PFSK-1 (cell line): ENCODE data around the gene PLEKHN1.

ENCODE experiments used
- TAF1 ChIP-seq: IDR thresholded peaks from 2 replicates; pipeline ENCODE4 v1.6.1; 2012; ENCODE audit warnings: low read length, control low read depth, borderline replicate concordance; ENCODE audit not compliant: insufficient read depth
- TF ChIP-seq, protein P1 (sequence below), 2 experiments: IDR thresholded peaks; 2 replicates each; pipeline versions ENCODE4 v1.6.1 to v1.8.0; 2011 to 2012; ENCODE audit warnings: low read depth in 2 of 2, low read length in 2 of 2, control low read depth in 1 of 2, inconsistent platforms in 1 of 2, mild to moderate bottlenecking in 1 of 2, moderate library complexity in 1 of 2; ENCODE audit not compliant: insufficient read depth in 1 of 2

GRCh38 chr1:934991-935750, 31.1 kb upstream of the PLEKHN1 start:
- no peak for TF ChIP-seq TAF1
- TF ChIP-seq, protein P1, sequence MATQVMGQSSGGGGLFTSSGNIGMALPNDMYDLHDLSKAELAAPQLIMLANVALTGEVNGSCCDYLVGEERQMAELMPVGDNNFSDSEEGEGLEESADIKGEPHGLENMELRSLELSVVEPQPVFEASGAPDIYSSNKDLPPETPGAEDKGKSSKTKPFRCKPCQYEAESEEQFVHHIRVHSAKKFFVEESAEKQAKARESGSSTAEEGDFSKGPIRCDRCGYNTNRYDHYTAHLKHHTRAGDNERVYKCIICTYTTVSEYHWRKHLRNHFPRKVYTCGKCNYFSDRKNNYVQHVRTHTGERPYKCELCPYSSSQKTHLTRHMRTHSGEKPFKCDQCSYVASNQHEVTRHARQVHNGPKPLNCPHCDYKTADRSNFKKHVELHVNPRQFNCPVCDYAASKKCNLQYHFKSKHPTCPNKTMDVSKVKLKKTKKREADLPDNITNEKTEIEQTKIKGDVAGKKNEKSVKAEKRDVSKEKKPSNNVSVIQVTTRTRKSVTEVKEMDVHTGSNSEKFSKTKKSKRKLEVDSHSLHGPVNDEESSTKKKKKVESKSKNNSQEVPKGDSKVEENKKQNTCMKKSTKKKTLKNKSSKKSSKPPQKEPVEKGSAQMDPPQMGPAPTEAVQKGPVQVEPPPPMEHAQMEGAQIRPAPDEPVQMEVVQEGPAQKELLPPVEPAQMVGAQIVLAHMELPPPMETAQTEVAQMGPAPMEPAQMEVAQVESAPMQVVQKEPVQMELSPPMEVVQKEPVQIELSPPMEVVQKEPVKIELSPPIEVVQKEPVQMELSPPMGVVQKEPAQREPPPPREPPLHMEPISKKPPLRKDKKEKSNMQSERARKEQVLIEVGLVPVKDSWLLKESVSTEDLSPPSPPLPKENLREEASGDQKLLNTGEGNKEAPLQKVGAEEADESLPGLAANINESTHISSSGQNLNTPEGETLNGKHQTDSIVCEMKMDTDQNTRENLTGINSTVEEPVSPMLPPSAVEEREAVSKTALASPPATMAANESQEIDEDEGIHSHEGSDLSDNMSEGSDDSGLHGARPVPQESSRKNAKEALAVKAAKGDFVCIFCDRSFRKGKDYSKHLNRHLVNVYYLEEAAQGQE (IDR thresholded peaks at IDR 0.05; ENCODE audit: insufficient read depth in 1 of 2, low read depth in 2 of 2, low read length in 2 of 2): no peak
